ENCODE results near the gene GOLT1A. TPM values are rescaled to one million over a fixed set of nuclear protein-coding genes. Genes with fewer than 3 reads are reported as not detected.

The GOLT1A gene
- total and polyA plus RNA-seq, 7 donors = 9.6 to 12.5 (median 12.0) TPM; not detected in 4

GRCh38 chr1:204216880-204217647, 3.3 kb upstream of the GOLT1A start:
- Histone ChIP-seq H3K36me3 (no peaks in the 10 kb centered on the region), H3K9me3 (no peaks in the 10 kb centered on the region), H3K27ac (no peak overlapping the region), H3K4me3 (no peak overlapping the region), H3K4me1 (peaks cover 0 to 8% (median 3%) of the 10 kb centered on the region in 4 donors), H3K27me3 (peaks cover 0 to 35% (median 7%) of the 10 kb centered on the region in 3 donors)
- no peak for DNase-seq
- WGBS, 2 donors = 82 to 86% methylated on average over 11 of the region's 11 CpGs
- TF ChIP-seq POLR2AphosphoS5 (IDR thresholded peaks at IDR 0.05) (no peak), CTCF (IDR thresholded peaks at IDR 0.05) (no peak), POLR2A (IDR thresholded peaks at IDR 0.05) (no peak)
- intact Hi-C loops (cut with DNase I) = no loop called here

GRCh38 chr1:204216236-204216635, 2.4 kb upstream of the GOLT1A start:
- peaks cover 0 to 8% (median 3%) of the 10 kb centered on the region in 4 donors for H3K4me1 ChIP-seq
- no peaks in the 10 kb centered on the region for H3K9me3 ChIP-seq
- no peak overlapping the region for H3K27ac ChIP-seq
- TF ChIP-seq POLR2A (IDR thresholded peaks at IDR 0.05) = no peak
- TF ChIP-seq EP300 (IDR thresholded peaks at IDR 0.05) = no peak
- TF ChIP-seq CTCF (IDR thresholded peaks at IDR 0.05) = no peak
- TF ChIP-seq POLR2AphosphoS5 (IDR thresholded peaks at IDR 0.05) = no peak
- no peaks in the 10 kb centered on the region for H3K36me3 ChIP-seq
- DNase-seq = no peak
- peaks cover 0 to 38% (median 7%) of the 10 kb centered on the region in 3 donors for H3K27me3 ChIP-seq
- 87% methylated on average over 4 of the region's 4 CpGs for WGBS, 2 donors
- intact Hi-C loops (cut with DNase I) = no loop called here
- no peak overlapping the region for H3K4me3 ChIP-seq

GRCh38 chr1:204212715-204213114, 1.1 kb downstream of the GOLT1A start:
- intact Hi-C loops (cut with DNase I) = no loop called here
- no peaks in the 10 kb centered on the region for H3K36me3 ChIP-seq
- H3K4me3 ChIP-seq = no peak overlapping the region
- WGBS, 2 donors = 92 to 93% methylated on average over 3 of the region's 3 CpGs
- H3K27me3 ChIP-seq = peaks cover 0 to 40% (median 7%) of the 10 kb centered on the region in 3 donors
- peaks cover 0 to 8% (median 3%) of the 10 kb centered on the region in 4 donors for H3K4me1 ChIP-seq
- no peak for DNase-seq
- no peak overlapping the region for H3K27ac ChIP-seq
- H3K9me3 ChIP-seq = no peaks in the 10 kb centered on the region
- TF ChIP-seq EP300 (IDR thresholded peaks at IDR 0.05) (no peak), POLR2AphosphoS5 (IDR thresholded peaks at IDR 0.05) (no peak), CTCF (IDR thresholded peaks at IDR 0.05) (no peak), POLR2A (IDR thresholded peaks at IDR 0.05) (no peak)

GRCh38 chr1:204211046-204211445, 2.7 kb downstream of the GOLT1A start:
- H3K27me3 ChIP-seq = peaks cover 0 to 48% (median 7%) of the 10 kb centered on the region in 3 donors
- H3K4me1 ChIP-seq = peaks cover 0 to 13% (median 6%) of the 10 kb centered on the region in 4 donors
- DNase-seq = no peak
- WGBS, 2 donors = 88% methylated on average over 7 of the region's 7 CpGs
- no peak overlapping the region for H3K4me3 ChIP-seq
- TF ChIP-seq POLR2A (IDR thresholded peaks at IDR 0.05) = no peak
- no peak for TF ChIP-seq EP300 (IDR thresholded peaks at IDR 0.05)
- TF ChIP-seq CTCF (IDR thresholded peaks at IDR 0.05) = no peak
- no peak for TF ChIP-seq POLR2AphosphoS5 (IDR thresholded peaks at IDR 0.05)
- intact Hi-C loops (cut with DNase I) = no loop called here
- no peak overlapping the region for H3K27ac ChIP-seq
- H3K36me3 ChIP-seq = no peaks in the 10 kb centered on the region
- H3K9me3 ChIP-seq = no peaks in the 10 kb centered on the region
